Measurements from ENCODE around the gene PCSK5.
A peak's percentile ranks its signal among the peaks of the same experiment; 100 is the strongest.
"Not testable (repeated sequence)": the region's sequence is repeated elsewhere in the genome, so short reads cannot be mapped to it uniquely, and the experiment has no call there.

PCSK5 gene

GRCh38 chr9:75890472-75891276 is at the start of gene PCSK5:
TSS of gene PCSK5 (plus strand) at chr9:75890673. CDS start at chr9:75891182, 509 bp downstream.
- peak; percentile 66 for DNase-seq

GRCh38 chr9:75844321-75844720 is 46.2 kb upstream of the PCSK5 start:
- no peak for DNase-seq

- DNase-seq: no peak
Measured at GRCh38 chr9:75845806-75846205, 44.7 kb upstream of the PCSK5 start.

- DNase-seq: no peak
Measured at GRCh38 chr9:75847085-75847484, 43.4 kb upstream of the PCSK5 start.

GRCh38 chr9:75850459-75851200 is 39.8 kb upstream of the PCSK5 start:
- DNase-seq: no peak

- no peak for DNase-seq
Measured at GRCh38 chr9:75851917-75852316, 38.6 kb upstream of the PCSK5 start.

GRCh38 chr9:75852746-75853145 is 37.7 kb upstream of the PCSK5 start:
- DNase-seq: no peak

- peak; percentile 38 for DNase-seq
Measured at GRCh38 chr9:75855509-75855908, 35.0 kb upstream of the PCSK5 start.

- no peak for DNase-seq
Measured at GRCh38 chr9:75858497-75859092, 31.9 kb upstream of the PCSK5 start.

- DNase-seq: no peak
Measured at GRCh38 chr9:75864266-75864665, 26.2 kb upstream of the PCSK5 start.

GRCh38 chr9:75866273-75866871 is 24.1 kb upstream of the PCSK5 start:
- DNase-seq: peak; percentile 44

- DNase-seq: not testable (repeated sequence)
Measured at GRCh38 chr9:75868526-75868925, 21.9 kb upstream of the PCSK5 start.

GRCh38 chr9:75869236-75869635 is 21.2 kb upstream of the PCSK5 start:
- DNase-seq: peak; percentile 96

GRCh38 chr9:75870450-75870849 is 20.0 kb upstream of the PCSK5 start:
- no peak for DNase-seq

- no peak for DNase-seq
Measured at GRCh38 chr9:75871624-75872023, 18.8 kb upstream of the PCSK5 start.

GRCh38 chr9:75873712-75874111 is 16.8 kb upstream of the PCSK5 start:
- peak; percentile 63 for DNase-seq

GRCh38 chr9:75876999-75877640 is 13.4 kb upstream of the PCSK5 start:
- DNase-seq: no peak

- no peak for DNase-seq
Measured at GRCh38 chr9:75878488-75878860, 12.0 kb upstream of the PCSK5 start.

- no peak for DNase-seq
Measured at GRCh38 chr9:75880618-75881017, 9.9 kb upstream of the PCSK5 start.

- DNase-seq: no peak
Measured at GRCh38 chr9:75881761-75882160, 8.7 kb upstream of the PCSK5 start.

- no peak for DNase-seq
Measured at GRCh38 chr9:75885652-75886051, 4.8 kb upstream of the PCSK5 start.

- DNase-seq: peak; percentile 33
Measured at GRCh38 chr9:75889577-75889976, 896 bp upstream of the PCSK5 start.

GRCh38 chr9:75889977-75890471 is 449 bp upstream of the PCSK5 start:
- peak; percentile 43 for DNase-seq
